ENCODE results near the gene NFATC4.

Gene NFATC4

DNA sequence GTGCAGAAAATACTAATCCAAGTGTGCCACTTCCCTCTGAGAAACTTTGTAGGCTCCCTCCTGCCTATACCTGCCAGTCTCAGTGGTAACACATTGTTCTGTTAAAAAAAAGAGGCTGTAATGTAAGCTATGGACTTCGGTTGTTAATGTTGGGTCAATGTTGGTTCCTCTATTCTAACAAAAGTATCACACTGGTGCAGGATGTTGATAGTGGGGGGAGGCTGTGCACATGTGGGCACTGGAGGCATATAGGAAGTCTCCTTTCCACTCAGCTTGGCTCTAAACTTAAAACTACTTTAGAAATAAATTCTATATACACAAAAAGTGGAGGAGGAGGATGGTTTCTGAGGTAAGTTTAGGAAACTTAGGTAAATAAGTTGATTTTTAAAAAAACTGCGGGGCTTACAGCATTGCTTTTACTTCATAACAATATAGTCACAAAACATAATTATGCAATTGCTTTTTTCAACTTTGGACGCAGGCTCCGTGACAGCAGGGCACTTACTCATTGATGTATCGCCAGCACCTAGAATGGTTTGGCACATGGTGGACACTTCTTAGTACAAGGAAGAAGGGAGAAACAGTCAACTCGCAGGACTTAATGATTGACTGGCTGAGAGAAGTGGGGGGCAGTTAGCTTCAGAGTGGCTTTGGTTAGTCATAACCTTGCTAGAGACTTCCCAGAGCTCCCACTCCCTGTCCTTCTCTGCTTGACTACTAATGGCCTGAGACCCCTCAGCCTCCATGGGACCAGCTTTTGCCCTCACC is 22.9 kb downstream of the NFATC4 start:
- DNase-seq, result no peak

DNA sequence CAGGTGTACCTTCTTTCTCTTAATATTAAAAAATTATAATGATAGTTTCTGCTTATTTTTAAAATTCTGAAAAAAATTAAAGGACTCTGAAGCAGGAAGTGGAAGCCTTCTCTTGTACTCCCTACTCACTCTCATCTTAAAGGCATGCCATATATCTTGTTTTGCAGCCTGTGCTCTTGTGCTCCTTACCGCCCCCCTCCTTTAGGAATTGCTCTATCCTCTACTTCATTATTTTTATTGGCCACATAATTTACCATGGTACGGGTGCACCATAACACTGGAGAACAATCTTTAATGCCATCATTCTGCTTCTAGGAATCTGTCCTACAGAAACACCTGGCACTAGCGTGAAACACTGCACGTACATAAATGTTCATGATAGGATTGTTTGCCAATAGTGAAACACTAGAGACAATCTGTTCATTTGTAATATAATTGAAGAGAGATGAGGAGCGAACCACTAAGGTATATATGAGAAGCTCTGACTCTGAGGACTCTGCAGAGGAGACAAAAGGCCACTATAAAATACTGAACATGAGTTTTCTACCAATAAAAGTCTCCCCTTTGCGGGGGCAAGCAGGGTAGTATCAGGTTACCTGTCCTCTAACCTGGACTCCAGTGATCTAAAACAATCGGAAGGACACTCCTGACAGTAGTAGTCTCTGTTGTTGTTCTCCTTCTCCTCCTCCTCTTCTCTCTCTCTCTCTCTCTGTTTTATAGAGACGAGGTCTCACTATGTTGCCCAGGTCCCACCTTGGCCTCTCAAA is 24.5 kb downstream of the NFATC4 start:
- no peak for DNase-seq

DNA sequence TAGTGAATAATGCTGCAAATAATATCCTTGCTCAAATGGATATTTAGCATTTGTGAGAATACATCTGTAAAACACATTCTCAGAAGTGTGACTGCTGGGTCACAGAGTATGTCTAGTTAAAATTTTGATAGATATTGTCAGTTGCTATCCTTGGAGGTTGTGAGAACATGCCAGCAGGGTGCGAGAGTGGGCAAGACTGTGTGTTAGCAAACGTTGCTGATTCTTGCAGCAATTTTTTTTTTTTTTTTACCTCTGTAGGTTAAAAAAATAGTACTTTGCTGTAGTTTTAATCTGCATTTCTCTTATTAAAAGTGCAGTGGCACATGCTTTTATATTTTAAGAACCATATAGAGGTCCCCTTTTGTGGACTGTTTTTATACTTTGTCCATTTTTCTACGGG is 26.3 kb downstream of the NFATC4 start:
- no peak for DNase-seq

DNA sequence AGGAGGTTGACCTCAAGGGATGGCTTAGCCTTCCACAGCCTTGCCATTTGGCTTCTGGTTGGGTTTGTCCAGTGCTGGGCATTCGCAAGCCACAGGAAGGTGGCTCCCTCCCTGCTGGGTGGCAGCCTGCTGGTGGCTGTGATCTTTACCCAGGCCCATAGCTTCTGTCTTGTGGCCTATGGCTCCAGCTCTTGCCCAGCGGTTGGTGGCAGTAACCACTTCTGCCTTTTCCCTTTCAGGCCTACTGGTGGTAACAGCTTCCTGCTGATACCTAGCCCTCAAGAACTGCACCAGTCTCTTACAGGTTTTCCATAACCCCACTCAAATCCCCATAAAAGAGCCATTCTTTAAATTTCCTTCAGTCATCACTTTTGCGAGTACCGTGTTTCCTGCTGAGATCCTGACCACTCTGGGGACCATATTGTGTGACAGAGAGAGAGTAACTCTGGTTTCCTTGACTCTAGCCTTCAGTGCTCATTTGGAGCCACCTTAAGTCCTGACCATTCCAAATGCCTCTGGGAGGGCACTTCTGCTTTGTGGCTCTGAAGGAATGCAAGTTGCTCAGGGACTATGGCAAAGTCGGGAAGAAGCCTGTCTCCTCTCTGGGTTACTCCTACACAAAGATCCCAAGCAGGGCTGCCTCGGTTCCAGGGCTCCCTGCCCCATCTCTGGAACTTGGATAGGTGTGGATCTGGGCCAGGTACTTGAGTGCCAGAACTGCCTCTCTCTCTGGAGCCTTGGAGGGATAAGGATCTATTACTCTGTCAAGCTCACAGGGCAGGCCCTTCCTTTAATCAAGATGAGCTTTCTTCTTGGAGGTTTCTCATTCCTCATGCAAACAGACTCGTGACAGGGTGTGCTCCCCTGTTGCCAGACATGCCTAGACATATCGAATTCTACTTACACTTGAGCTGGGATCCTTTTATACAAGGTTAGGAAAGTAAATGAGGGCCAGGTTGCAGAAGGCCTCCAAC is 27.9 kb downstream of the NFATC4 start:
- no peak for DNase-seq

DNA sequence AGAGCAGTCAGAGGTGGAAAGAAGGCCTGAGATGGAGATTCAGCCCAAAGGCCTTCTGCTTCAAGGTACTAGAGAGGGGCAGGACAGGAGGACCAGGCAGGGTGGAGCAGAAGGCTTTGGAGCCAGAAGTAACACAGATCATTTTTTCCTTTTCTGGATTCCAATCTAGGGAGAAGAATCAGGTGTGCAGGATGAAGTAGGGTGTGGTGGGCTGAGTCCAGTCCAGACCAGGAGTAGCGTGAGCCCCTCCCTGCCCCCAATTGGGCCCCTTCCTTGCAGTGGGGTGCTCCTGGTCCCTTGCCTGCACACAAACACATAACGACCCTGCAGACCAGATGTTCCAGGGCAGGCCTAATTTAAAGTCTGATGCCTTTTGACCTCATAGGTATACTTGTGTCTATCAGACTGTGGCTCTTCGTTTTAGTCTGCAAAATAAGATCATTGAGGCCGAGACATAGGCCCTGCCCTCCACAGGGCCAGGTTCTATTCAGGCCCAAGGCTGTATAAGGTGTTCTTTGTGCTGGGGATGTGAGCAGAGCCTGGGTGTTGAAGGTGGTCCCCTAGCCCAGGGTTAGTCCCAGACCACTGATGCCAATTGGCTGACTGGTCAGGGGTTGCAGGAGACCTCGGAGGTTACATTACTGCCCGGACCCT is 29.8 kb downstream of the NFATC4 start:
- no peak for DNase-seq

DNA sequence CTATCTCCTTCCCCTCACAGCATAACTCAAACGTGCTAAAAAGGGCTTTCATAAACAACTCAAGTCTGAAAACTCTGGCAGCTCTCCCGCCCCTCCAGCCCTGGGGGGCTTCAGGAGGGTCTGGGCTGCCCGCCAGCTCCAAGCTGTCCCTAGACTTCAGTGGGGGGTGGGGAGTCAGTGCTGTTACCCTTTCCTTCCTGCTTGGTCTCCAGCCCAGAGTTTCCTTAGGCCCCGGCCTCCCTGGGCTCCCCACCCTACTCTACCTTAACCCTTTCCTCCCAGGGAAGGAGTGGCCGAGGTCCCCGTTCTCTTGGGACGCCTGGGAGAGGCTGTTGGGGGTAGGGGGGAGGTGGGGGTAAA is 30.3 kb downstream of the NFATC4 start:
- no peak for DNase-seq

DNA sequence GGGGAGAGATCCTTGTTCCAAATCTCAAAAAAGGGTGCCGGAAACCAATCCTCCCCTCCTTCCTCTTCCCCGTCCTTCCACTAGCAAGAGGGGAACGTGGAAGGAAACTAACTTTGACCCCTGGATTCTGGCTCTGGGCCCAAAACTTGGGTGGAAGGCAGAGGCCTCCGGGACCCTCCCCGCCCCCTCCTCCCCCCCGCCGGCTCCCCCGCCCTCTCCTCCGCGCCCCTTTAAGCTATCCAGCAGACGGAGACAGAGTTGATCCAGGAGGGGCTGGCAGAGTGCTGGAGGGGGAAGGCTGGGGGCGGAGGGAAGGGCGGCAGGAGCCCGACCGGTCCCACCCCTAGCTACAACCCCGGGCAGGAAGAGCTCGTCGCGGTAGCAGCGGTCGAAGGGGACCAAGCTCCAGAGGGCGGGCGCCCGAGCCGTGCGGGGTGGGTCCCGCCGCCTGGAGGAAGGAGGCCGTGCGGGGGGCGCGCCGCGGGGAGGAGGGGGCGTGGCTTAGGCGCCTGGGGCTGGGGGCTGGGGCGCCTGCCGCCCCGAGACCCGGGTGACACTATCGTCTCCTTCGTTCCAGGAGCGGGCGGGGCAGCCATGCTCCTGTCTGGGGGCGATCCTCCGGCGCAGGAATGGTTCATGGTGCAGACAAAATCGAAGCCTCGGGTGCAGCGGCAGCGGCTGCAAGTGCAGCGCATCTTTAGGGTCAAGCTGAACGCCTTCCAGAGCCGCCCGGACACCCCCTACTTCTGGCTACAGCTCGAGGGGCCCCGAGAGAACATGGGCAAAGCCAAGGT is 30.9 kb downstream of the NFATC4 start, which contains the start of gene NYNRIN:
Gene NYNRIN, plus strand, starts transcription at position 351 of the 794 bp plus-strand sequence. Its CDS starts 244 bp downstream, at position 595.
- DNase-seq, result no peak

DNA sequence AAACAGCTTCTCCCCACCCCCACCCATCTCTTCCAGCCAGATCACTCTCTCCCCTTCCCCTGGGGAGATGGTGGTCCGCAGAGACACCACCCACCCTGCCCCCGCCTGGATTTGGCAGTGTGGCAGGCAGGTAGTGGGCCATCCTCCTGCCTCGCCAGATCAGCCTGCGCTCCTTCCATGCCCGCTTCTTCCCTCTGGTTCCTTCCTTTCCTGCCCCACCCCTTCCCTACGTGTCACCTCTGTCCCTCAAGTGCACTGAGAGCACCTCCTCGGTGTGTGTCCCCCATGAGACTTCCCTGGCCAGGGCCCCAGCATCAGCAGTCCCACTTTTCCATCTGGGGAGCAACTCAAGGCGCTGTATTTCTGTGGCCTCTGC is 31.5 kb downstream of the NFATC4 start:
- DNase-seq, result no peak

DNA sequence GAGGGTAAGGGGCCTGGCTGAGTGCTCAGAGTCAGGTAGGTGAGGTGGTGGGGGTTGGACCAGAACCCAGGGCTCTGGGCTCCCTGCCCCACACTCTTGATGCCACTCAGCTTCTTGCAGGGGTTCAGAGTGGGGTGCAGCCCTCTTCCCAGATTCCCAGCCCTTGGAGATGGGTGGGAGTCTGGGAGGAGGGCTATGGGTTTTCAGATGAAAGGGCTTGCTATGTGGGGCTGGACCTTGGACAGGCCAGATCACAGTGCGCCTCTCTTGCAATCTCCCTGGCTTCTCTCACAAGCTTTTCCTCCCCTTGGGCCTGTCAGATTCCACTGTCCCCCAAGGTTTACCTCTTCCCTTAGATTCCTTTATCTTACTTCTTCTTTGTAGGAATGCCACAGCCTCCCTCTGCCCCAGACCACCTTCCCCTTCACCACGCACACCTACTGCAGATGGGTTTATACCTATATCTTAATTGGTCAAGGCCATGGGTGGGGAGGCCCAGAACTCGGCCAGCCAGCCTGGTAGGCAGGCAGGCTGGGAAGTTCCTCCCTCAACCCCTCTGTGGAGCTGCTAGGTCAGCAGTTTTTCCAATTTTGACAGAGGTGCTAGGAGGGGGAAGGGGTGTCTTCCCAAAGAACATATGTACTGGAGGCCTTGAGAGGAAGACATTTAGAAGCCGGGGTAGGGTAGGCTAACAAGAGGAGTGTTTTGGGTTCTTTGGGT is 32.2 kb downstream of the NFATC4 start:
- DNase-seq, result no peak

DNA sequence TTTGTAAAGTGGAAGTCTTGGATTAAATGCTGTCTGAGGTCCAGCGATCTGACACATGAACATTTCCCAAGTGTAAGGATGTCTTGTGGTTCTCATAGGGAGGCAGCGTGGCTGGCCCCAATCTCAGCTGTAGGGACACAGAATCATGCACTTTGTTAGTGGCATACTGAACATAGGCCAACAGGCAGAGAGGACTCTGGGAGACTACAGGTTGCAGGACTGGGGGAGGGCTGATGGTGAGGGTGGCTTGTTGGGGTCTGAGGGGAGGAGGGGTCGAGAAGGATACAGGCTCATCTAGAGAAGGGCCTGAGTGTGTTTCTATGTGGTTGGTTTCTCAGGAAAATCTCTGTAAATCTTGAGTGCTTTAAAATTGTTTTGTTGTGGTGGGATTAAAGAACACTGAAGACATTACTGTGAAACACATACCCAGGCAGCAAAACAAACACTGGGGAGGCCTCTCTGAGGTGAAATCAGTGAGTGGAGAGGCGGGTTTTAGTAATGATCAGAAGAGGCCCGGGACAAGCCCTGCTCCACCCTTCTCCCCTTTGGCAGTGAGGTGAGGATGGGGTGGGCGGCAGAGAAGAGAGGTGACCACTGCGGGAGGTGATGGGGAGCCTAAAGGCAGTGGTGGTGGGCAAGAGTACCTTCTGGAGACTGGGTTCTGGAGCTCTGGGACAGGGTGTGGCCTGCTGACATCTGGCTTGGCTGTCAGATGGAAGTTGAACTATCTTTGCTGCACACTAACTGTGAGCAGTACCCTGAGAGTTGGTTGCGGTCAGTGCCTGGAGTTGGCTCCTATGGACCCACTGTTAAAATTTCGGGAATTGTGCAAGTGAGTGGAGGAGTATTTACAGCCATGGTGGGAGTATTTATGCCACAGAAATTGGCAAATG is 34.1 kb downstream of the NFATC4 start:
- no peak for DNase-seq

DNA sequence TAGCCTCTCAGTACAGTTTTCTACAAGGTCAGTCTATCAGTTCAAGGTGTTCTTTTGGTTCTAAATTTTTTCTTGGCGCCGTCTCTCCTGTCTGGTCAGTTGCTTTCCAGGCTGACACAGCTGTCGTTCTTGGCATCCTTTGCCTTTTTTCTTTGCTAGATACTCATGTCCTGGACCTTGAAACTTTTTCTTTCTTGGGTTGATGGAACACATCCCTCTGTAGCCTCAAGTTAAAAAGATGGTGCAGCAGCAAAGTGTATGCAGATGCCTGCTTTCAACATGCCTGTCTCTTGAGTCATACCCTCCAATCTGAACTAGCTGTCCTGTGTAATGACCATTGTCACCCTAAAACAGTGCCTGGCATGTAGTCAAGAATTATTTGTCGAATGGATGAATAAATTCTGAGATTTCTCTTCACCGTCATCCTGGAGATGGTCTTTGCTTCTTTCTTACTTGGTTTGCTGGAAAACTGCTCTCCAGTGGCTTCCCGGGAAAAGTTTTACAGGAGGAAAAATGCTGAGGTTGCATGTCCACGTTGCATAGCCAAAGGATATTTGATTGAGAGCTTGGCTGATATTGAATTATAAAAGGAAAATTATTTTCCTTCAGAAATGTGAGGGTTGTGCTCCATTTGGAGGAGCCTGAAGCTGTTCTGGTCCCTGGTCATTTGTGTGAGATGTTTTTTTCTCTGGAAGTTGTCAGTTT is 35.5 kb downstream of the NFATC4 start:
- no peak for DNase-seq

DNA sequence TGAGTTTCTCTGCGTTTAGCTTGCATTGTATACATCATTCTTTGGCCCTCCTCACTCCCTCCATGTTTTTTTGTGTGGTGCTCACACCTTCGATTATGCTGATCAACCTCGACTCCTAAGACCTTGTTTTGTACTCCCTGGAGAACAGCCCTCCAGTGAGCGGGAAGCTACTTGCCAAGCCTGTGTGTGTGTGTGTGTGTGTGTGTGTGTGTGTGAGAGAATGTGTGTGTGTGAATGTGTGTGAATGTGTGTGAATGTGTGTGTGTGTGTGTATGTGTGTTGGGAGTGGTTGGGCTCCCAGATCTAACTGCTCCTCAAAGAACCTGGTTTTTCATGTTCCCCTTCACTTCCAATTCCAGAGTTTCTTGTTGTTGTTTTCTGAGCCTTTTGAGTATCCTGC is 36.8 kb downstream of the NFATC4 start:
- no peak for DNase-seq

DNA sequence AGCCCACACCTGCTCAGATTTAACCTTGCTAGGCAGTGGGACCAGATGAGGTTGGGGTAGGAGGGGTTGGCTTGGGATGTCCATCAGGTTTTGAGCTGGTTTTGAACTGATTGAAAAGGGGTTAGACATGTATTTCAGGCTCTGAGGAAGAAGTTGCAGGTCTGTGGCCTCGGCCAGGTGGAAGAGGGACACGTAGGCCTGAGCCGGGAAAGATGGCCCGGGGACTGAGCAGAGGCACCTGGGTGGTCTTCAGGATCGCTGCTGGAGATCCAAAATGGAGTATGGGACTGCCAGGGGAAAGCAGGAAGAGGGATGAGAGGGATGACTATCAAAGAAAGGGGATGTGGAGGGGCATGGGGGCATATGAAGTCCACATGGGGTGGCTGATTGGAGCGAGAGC is 38.4 kb downstream of the NFATC4 start:
- DNase-seq, result no peak

DNA sequence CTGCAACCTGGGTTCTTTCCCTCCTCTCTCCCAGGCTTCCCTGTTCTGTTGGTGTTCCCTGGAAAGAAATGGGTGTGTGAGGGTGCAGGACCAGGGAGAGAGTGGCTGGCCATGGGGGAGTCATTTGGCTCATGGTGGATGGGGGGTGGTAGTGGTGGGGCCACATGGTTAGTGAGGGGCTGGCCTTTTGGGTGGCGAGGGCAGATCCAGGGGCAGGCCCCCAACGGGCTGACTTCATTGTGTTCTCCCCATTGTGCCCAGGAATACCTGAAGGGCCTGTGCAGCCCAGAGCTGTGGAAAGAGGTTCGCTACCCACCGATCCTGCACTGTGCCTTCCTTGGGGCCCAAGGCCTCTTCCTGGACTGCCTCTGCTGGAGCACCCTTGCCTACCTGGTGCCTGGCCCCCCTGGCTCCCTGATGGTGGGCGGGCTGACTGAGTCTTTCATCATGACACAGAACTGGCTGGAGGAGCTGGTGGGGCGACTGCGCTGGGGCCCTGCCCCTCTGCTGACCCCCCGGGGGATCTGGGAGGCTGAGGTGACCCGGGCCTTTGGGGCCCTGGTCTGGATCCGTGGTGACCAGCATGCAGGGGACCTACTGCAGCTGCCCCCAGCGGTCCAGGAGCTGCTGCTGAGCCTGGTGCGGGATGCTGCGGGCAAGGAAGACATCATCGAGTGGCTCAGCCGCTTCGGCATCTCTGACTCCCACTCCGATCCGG is 39.8 kb downstream of the NFATC4 start:
- no peak for DNase-seq

DNA sequence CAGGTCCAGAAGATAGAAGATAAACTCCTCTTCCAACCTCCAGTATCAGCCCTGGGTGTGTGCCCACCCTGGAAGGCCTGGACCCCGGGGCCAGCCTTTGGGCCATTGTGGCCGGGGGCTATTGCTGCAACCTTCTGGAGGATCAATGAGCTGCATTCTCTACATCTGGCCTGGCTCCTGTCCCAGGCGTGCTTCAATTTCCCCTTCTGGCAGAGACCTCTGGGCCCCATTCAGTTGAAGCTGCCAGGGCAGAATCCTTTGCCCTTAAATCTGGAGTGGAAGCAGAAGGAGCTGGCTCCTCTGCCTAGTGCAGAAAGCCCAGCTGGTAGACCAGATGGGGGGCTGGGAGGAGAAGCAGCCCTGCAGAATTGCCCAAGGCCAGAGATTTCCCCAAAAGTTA is 40.8 kb downstream of the NFATC4 start:
- no peak for DNase-seq

DNA sequence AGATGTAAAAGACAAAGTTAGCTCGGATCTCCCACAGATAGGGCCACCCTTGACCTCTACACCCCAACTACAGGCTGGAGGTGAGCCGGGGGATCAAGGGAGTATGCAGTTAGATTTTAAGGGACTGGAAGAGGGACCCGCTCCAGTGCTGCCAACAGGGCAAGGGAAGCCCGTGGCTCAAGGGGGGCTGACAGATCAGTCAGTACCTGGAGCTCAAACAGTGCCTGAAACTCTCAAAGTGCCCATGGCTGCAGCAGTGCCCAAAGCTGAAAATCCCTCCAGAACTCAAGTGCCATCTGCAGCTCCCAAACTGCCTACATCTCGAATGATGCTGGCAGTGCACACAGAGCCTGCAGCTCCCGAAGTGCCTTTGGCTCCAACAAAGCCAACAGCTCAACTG is 41.2 kb downstream of the NFATC4 start:
- DNase-seq, result no peak

DNA sequence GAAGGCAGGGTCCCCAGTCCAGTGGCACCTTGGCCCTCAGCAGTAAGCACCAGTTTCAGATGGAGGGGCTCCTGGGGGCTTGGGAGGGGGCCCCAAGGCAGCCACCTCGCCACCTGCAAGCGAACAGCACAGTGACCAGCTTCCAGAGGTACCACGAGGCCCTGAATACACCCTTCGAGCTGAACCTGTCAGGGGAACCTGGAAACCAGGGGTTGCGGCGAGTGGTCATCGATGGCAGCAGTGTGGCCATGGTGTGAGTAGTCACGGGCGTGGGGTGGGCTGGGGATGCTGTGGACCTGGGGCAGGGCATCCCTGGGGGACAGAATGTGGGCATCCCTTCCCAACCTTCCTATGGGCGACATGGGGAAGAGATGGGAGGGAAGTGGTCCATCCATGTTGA is 42.0 kb downstream of the NFATC4 start:
- no peak for DNase-seq
